ENCODE data around the gene ITGB3. TPM values are rescaled to one million over a fixed set of nuclear protein-coding genes. Genes with fewer than 3 reads are reported as not detected.

Gene ITGB3
- total and polyA plus RNA-seq, 2 donors from 2014 or later, result 7.1 to 88.8 TPM

DNA sequence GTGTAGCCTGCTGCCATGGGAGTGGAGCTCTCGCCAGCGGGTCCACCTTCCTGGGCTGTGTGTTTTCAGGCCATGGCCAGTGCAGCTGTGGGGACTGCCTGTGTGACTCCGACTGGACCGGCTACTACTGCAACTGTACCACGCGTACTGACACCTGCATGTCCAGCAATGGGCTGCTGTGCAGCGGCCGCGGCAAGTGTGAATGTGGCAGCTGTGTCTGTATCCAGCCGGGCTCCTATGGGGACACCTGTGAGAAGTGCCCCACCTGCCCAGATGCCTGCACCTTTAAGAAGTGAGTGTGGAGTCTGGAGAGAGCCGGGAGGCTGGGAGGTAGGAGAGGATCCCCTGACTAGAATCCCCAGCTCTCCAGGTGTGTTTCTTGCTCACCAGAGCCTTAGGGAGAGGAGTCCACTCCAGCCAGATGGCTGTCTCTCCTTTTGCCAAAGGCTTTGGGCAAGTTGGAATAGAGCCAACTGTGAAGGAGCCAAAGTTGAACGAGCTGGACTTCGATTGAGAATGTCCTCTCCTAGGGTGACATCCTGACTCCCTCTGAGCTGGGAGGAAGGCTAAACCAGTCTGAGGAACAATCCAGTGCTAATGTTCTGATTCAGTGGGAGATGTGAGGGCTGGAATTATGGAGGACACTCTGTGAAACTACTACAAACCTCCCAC is 45.7 kb downstream of the ITGB3 start:
- Histone ChIP-seq H3K36me3 (ENCODE audit: control insufficient read depth in 2 of 3, insufficient read depth in 3 of 3, low read length in 3 of 3) (no peaks in the 10 kb centered on the region), H3K27ac (ENCODE audit: low read depth in 2 of 2, low read length in 2 of 2) (no peak overlapping the region), H3K27me3 (ENCODE audit: control insufficient read depth, insufficient read depth, low read length) (no peaks in the 10 kb centered on the region), H3K4me1 (ENCODE audit: control insufficient read depth in 2 of 3, insufficient read depth in 2 of 3, low read depth in 1 of 3, low read length in 3 of 3) (peaks cover 0 to 8% (median 6%) of the 10 kb centered on the region in 3 donors), H3K9me3 (ENCODE audit: control insufficient read depth in 2 of 3, insufficient read depth in 1 of 3, low read length in 3 of 3) (peaks cover 0 to 8% (median 0%) of the 10 kb centered on the region in 3 donors), H3K9ac (ENCODE audit: low read length in 3 of 3) (no peak overlapping the region), H3K4me3 (ENCODE audit: low read length in 3 of 3) (no peak overlapping the region)
- intact Hi-C loops (cut with DNase I), result no loop called here
- no peak for DNase-seq
- TF ChIP-seq, protein P1, sequence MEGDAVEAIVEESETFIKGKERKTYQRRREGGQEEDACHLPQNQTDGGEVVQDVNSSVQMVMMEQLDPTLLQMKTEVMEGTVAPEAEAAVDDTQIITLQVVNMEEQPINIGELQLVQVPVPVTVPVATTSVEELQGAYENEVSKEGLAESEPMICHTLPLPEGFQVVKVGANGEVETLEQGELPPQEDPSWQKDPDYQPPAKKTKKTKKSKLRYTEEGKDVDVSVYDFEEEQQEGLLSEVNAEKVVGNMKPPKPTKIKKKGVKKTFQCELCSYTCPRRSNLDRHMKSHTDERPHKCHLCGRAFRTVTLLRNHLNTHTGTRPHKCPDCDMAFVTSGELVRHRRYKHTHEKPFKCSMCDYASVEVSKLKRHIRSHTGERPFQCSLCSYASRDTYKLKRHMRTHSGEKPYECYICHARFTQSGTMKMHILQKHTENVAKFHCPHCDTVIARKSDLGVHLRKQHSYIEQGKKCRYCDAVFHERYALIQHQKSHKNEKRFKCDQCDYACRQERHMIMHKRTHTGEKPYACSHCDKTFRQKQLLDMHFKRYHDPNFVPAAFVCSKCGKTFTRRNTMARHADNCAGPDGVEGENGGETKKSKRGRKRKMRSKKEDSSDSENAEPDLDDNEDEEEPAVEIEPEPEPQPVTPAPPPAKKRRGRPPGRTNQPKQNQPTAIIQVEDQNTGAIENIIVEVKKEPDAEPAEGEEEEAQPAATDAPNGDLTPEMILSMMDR (IDR thresholded peaks at IDR 0.05; ENCODE audit: borderline replicate concordance, extremely low read depth, insufficient read depth), result no peak
- no peak for FAIRE-seq

DNA sequence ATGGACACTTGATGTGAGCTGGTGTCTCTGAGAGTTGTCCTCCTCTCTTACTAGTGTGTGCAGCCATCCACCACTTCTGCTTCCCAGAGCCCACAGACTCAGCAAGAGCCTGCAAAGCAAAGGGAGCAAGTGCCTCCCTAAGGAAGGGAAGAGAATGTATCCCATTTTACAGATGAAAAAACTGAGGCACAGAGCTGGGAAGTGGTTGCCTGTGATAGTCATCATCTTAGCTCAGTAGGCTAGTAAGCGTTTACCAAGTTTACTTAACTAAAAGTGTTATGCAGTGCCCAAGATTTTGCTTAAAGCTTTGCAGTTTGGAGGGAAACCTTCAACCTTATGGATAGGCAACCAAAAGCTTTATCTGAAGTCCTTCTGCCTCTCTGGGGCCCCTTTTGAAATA is 47.1 kb downstream of the ITGB3 start:
- DNase-seq (no peak), FAIRE-seq (no peak)
- Histone ChIP-seq H3K9ac (ENCODE audit: low read length in 3 of 3) (no peak overlapping the region), H3K4me1 (ENCODE audit: control insufficient read depth in 2 of 3, insufficient read depth in 2 of 3, low read depth in 1 of 3, low read length in 3 of 3) (peaks cover 0 to 13% (median 3%) of the 10 kb centered on the region in 3 donors), H3K27me3 (ENCODE audit: control insufficient read depth, insufficient read depth, low read length) (no peaks in the 10 kb centered on the region), H3K36me3 (ENCODE audit: control insufficient read depth in 2 of 3, insufficient read depth in 3 of 3, low read length in 3 of 3) (no peaks in the 10 kb centered on the region), H3K9me3 (ENCODE audit: control insufficient read depth in 2 of 3, insufficient read depth in 1 of 3, low read length in 3 of 3) (peaks cover 0 to 8% (median 0%) of the 10 kb centered on the region in 3 donors), H3K27ac (ENCODE audit: low read depth in 2 of 2, low read length in 2 of 2) (no peak overlapping the region), H3K4me3 (ENCODE audit: low read length in 3 of 3) (no peak overlapping the region)
- intact Hi-C loops (cut with DNase I), result no loop called here
- TF ChIP-seq, protein P1 (IDR thresholded peaks at IDR 0.05; ENCODE audit: borderline replicate concordance, extremely low read depth, insufficient read depth), result no peak

DNA sequence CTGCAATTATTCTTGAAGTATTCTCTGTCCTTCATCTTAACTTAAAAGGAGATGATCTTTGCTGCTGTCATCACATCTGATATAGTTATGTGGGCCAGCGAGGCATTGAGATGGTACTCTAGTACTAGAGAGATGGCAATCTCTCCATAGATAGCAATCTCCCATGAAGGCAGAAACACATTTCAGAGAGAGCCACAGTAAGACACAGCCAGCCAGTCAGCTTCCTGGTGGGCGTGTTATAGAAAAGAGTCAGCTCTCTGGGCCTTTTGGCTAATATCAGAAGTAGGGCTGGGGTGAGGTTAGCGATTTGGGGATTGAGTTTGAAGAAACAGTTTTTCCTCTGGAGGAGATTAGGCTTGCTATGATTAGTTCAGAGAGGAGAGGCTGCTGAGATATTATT is 47.5 kb downstream of the ITGB3 start:
- Histone ChIP-seq H3K27ac (ENCODE audit: low read depth in 2 of 2, low read length in 2 of 2) (no peak overlapping the region), H3K36me3 (ENCODE audit: control insufficient read depth in 2 of 3, insufficient read depth in 3 of 3, low read length in 3 of 3) (no peaks in the 10 kb centered on the region), H3K27me3 (ENCODE audit: control insufficient read depth, insufficient read depth, low read length) (no peaks in the 10 kb centered on the region), H3K4me3 (ENCODE audit: low read length in 3 of 3) (no peak overlapping the region), H3K9ac (ENCODE audit: low read length in 3 of 3) (no peak overlapping the region), H3K4me1 (ENCODE audit: control insufficient read depth in 2 of 3, insufficient read depth in 2 of 3, low read depth in 1 of 3, low read length in 3 of 3) (peaks cover 0 to 13% (median 7%) of the 10 kb centered on the region in 3 donors), H3K9me3 (ENCODE audit: control insufficient read depth in 2 of 3, insufficient read depth in 1 of 3, low read length in 3 of 3) (peaks cover 0 to 8% (median 0%) of the 10 kb centered on the region in 3 donors)
- FAIRE-seq, result no peak
- no peak for DNase-seq
- intact Hi-C loops (cut with DNase I), result no loop called here
- TF ChIP-seq, protein P1 (IDR thresholded peaks at IDR 0.05; ENCODE audit: borderline replicate concordance, extremely low read depth, insufficient read depth), result no peak

Measured in kidney (tissue), 14 donors.